Esophagus mucosa (tissue), 1 donor: ENCODE measurements around the gene VPS36. TPM values are rescaled to one million over a fixed set of nuclear protein-coding genes. Genes with fewer than 3 reads are reported as not detected.
"Not testable (repeated sequence)": the region's sequence is repeated elsewhere in the genome, so short reads cannot be mapped to it uniquely, and the experiment has no call there.

Source experiments
- ATAC-seq: fragments of 200-7000 bp; cut with Tn5 transposase; one replicate; pipeline ENCODE4 v1.9.1; 2020
- total RNA-seq: library from RNA; stranded (reverse); gene quantifications from one replicate; pipeline ENCODE4 v1.2.4, GENCODE V29; 2023
- donor health status: DM: yes; HTN: yes; CAD: no.

The VPS36 gene
- total RNA-seq, 1 donor from 2014 or later = 39.1 TPM

DNA sequence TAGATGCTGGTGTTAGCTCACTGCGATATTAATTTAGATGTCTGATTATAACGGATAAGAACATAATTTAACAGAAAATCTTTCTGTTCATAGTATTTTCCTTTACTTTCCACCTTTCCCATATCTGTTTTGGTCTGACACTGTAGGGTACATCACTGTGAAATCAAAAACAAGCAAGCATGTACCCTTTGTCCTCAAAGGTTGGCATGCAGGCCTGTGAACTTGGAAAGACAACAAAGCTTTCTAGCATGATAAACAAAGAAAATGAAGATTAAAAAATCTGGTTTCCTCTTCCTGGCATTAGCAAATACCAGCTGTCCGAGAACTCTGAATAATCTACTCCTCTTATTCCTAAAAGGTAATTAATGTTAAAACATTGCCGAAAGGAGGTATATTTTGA lies 76.0 kb downstream of the VPS36 start:
- ATAC-seq = no peak

DNA sequence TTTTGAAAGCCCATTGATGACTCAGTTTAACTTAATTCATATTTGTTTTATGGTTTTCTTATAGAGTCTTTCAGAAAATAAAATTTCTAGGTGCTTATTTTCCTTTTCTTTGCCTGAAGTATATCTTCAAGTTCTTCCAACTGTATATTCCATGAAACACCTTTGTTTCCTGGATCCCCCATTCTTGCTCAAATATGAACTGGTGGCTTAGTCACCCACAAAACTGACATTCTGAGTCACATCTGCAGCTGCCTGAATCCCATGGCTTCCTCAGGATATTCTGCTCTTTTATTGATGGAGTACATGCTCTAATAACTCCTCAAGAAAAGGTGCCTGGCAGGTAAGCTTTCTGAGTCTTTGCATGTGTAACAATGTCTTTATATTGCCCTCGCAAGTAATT lies 77.2 kb downstream of the VPS36 start:
- not testable (repeated sequence) for ATAC-seq

DNA sequence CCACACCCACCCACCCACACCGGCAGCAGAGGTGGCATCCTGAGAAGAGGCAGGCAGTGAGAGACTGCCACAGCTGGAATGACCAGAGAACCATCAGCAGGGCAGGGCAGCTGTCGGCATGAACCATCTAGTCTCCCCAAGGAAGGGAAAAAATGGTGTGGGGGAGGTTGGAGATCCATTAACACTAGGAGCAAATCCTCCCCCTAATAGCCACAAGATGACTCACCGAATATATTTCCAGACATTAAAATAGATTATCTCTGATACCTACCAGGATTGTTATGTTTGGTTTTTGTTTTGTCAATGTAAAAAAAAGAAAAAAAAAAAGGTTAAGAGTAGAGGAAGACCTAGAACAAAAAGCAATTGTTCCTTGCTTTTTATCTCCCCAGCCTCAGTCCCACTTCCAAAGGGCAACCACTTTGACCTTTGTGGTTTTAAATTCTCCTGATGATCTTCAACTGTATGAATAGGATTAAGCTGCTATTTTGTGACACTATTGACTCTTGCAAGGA lies 78.6 kb downstream of the VPS36 start:
- ATAC-seq = no peak

DNA sequence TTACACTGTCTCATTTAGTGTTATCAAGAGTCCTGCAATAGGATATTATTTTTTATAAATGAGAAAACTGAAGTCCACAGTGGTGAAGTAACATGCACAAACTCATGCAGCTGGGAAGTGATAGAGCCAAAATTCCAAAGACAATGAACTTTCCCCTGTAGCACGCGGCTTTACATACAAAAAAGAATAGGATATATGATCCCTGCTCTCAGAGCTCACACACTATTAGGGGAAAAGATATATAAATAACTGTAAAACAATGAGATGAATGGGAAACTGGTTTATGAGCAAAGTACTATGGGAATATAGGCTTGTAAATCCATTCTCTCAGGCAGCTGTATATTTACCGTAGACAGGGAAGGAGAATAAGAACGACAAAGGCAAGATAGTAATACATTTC lies 84.1 kb downstream of the VPS36 start:
- no peak for ATAC-seq

Other genes starting within 250 kb of the VPS36 start
- 3.7 TPM for gene THSD1, start 44.5 kb downstream of the VPS36 start, total RNA-seq
- gene CKAP2, start 4.8 kb upstream of the VPS36 start, total RNA-seq = 25.7 TPM
- gene HNRNPA1L2, start 191.8 kb upstream of the VPS36 start, total RNA-seq = 3.7 TPM
- gene SUGT1, start 202.2 kb upstream of the VPS36 start, total RNA-seq = 33.0 TPM